HS-27A (cell line): Measurements from ENCODE around the gene TPP1.

Experiments used
- DNase-seq: peaks from one replicate; pipeline ENCODE4 v3.0.0-alpha.2; 2012; ENCODE audit warnings: low read depth, missing footprints

TPP1 gene

GRCh38 chr11:6563121-6563619 is 56.1 kb downstream of the TPP1 start:
- no peak for DNase-seq
